Posterior cingulate gyrus (tissue), 11 donors: ENCODE data around the gene ARF6.
"Not testable (repeated sequence)": the region's sequence is repeated elsewhere in the genome, so short reads cannot be mapped to it uniquely, and the experiment has no call there.

ENCODE experiments used
- DNase-seq, 10 donors: peaks; one replicate each; pipeline versions ENCODE4 v3.0.0 to v3.0.0-alpha.2; 2020 to 2021; ENCODE audit warnings: mixed read lengths in 3 of 10
- intact Hi-C: fragments of 100-400 bp; cut with DNase I; formaldehyde crosslinking; loops from one replicate; pipeline ENCODE4 v1.15.1; 2023

The ARF6 gene

DNA sequence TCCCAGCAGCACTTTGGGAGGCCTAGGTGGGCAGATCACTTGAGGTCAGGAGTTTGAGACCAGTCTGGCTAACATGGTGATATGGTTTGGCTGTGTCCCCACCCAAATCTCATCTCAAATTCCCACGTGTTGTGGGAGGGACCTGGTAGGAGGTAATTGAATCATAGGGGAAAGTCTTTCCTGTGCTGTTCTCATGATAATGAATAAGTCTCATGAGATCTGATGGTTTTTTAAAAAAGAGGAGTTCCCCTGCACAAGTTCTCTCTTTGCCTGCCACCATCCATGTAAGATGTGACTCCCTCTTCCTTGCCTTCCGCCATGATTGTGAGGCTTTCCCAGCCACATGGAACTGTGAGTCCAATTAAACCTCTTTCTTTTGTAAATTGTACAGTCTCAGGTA, 43.4 kb downstream of the ARF6 start:
- intact Hi-C loops, DNase-seq: not testable (repeated sequence)

DNA sequence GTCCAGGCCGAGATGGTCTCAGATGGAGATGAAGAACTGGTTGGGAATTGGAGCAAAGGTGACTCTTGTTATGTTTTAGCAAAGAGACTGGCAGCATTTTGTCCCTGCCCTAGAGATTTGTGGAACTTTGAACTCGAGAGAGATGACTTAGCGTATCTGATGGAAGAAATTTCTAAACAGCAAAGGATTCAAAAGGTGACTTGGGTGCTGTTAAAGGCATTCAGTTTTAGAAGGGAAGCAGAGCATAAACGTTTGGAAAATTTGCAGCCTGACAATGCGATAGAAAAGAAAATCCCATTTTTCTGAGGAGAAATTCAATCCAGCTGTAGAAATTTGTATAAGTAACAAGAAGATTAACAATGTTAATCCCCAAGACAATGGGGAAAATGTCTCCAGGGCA, 44.0 kb downstream of the ARF6 start:
- DNase-seq, intact Hi-C loops: not testable (repeated sequence)

DNA sequence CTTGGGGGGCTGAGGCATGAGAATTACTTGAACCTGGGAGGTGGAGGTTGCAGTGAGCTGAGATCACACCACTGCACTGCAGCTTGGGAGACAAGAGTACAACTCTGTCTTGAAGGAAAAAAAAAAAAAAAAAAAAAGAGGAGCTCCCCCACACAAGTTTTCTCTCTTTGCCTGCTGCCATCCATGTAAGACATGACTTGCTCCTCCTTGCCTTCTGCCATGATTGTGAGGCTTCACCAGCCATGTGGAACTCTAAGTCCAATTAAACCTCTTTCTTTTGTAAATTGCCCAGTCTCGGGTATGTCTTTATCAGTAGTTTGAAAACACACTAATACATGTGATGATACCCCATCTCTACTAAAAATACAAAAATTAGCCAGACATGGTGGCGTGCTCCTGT, 46.3 kb downstream of the ARF6 start:
- DNase-seq, intact Hi-C loops: not testable (repeated sequence)

DNA sequence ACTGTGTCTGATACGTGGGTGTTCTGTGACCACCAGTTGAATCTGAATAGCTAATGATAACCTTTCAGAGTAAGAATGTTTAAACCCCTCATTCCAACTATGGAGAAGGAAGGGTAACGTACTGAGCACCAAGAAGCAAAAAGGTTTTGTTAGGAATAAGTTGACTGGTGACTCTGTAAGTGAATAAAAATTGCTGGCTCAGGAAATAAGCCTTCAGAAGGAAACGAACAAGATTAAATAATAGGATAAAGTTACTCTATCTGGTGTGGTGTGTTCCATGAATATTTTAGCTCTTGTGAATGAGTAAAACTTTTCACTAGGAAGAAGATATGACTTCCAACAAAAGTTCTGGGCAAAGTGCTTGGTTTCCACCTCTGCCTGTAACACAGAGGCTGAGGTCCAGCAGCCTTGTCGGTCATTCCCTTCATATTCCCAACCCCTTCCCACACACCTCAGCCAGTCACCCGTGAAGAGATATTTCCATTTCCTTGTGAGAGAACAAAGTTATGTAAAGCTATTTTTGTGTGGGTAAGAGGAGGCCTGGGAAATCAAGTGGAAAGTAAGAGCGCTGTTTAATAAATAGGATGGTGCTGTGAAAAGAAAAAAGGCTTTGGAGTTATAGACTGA, 47.1 kb downstream of the ARF6 start:
- DNase-seq = no peak

DNA sequence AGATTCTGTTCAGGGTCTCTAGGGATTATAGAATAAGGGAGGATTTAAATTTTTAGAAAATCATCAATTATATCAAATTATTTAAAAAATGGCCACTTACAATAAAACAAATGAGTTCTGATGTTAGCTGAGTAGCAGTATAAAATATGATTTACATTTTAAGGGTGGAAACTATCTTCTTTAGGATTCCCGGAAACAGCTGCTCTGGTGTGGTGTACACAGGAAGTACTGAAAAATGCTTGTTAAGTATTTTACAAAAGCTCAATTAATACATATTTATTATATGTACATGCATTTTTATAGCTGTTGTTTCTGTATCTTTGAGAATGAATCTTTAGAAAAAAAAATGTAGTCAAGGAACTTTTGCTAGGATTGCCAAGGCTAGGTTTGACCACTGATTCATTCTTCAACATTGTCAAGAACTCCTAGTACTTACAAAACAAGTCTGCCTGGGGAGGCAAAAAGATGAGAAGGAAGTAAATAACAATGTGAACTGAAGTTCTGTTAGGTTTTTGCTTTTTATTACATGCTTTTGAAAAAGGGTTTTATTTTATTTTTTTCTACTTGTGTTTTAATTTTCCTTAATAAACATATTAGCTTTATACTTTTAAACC, 48.0 kb downstream of the ARF6 start:
- no peak for DNase-seq
- intact Hi-C loops = no loop called here

More for the DNA sequence above, 47.1 kb downstream of the ARF6 start:
- intact Hi-C loops = no loop called here

DNA sequence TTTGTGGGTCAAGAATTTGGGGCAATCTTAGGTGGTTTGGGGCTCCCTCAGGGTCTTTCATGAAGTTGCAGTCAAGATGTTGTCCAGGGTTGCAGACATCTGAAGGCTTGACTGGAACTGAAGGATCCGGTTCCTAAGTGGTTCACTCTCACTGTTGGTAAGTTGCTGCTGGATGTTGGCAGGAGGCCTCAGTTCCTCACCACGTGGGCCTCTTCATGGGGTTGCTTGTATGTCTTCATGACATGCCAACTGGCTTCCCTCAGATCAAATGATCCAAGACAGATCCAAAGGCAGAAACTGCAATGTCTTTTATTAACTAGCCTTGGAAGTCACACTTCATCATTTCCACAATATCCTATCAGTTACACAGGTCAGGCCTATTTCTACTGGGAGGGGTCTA, 49.2 kb downstream of the ARF6 start:
- DNase-seq = no peak
- intact Hi-C loops = no loop called here

DNA sequence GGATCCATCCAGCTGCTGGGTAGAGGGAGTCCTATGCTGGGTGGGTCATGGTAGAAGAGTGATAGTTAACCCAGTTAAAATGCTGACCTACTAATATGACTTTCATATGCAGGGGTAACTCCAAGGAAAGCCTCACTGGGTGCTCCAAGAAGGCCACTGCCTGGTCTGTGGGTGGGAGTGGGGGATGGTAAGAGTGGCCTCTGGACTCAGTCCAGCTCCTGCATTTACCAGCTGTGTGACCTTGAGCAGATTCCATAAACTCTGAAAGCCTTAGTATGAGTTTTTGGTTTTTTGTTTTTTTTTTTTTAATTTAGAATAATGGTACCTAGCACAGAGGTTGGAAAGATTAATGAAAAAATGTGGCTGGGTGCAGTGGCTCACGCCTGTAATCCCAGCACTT, 51.6 kb downstream of the ARF6 start:
- intact Hi-C loops = no loop called here
- no peak for DNase-seq

DNA sequence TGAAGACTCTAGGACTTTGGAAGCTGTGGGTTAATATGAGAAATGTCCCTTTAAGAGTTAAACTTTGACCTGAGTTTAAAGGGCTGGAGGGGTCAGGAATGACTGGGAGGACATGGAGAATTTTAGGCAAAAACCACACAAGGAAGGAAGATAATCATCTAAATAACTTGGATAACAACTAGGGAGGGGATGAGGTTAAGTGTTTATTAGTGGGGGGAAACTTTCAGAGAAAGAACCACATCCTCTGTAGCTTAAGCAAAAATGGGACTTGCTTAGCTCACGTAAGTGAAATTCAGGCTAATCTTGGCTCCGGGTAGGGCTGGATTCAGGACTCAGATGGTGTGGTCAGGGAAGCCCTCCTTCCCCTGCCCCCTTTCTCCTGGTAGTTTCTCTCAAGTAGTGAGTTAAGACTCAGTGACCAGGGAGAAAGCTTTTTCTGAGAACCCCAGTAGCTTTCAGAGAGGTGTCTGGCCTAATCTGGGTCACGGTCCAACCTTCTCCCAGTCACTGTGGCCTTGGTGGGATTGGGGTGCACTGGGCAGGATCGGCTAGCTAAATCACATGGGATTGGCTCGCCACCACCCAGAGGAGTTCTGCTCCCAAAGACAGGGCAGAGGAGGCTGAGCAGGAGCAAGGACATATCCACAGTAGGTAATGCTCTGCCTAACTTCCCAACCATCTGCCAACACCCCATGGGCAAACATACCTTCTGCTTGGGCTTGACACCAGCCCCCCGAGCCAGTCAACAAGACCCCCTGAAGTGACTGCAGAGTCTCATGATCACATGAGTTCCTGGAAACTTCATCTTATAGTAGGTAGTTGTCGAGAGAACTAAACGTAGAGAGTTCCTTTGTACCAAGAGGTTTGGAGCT, 52.8 kb downstream of the ARF6 start:
- intact Hi-C loops = no loop called here
- no peak for DNase-seq
